Measurements from ENCODE around the gene RTEL1.

RTEL1 gene

GRCh38 chr20:63690003-63690897 is 32.1 kb downstream of the RTEL1 start:
- no peak overlapping the region for H3K27ac ChIP-seq (ENCODE audit: low read depth, low read length)
- H3K79me2 ChIP-seq (ENCODE audit: control insufficient read depth, low read length) = no peaks in the 10 kb centered on the region

DNA sequence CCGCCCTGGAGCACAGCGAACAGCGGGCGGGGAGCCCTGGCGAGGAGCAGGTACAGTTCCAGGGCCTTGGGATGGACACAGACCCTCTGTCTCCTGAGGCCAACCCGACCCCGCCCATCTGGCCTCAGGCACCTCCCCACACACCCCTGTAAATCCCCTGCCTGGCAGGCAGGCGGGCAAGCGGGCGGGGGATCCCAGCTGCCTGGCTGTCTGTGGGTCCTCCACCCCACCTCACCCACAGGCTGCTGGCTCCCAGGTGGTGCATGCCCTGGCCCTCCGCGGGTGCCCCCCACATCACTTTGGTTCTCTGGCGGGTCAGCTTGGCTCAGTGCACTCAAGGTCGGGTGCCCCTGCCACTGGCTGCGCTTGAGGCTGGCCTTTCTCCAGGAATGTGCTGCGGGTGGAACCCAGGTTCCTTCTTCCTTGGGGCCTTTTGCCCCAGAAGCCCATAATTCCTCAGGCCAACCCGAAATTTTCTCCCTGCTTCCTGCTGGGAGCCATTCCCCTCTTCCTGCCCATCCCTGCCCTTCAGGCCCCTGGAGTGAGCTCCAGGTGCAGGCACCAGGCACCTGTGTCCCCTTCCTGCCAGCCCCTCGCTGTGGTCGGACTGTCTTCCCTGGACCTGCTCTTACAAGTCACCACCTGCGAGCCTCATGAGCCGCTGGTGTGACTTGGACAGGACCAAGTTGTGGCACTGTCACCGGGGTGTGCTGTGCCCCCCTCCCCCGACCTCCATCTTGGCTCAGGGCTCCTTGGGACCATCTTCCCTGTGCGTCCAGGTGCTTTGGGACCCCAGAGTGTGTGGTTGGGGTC is 33.0 kb downstream of the RTEL1 start:
- H4K20me1 ChIP-seq (ENCODE audit: control insufficient read depth, insufficient read depth, low read depth, low read length) = no peaks in the 10 kb centered on the region
- H3K27ac ChIP-seq (ENCODE audit: low read depth, low read length) = no peak overlapping the region
- TF ChIP-seq CTCF (IDR thresholded peaks at IDR 0.05; ENCODE audit: low read depth, low read length, poor library complexity, severe bottlenecking) = no peak
- TF ChIP-seq EZH2phosphoT487 (IDR thresholded peaks at IDR 0.05; ENCODE audit: borderline replicate concordance, low read length) = no peak

More at GRCh38 chr20:63690003-63690897, 32.1 kb downstream of the RTEL1 start:
- Histone ChIP-seq H3K9me2 (replicated peaks; ENCODE audit: control insufficient read depth, low read length) (no peaks in the 10 kb centered on the region), H3K36me3 (ENCODE audit: control insufficient read depth, low read length) (peaks cover 12% of the 10 kb centered on the region), H3K4me2 (ENCODE audit: low read length) (no peak overlapping the region), H3K4me3 (ENCODE audit: low read length) (no peak overlapping the region), H3K4me1 (ENCODE audit: control insufficient read depth, low read length) (no peaks in the 10 kb centered on the region), H4K20me1 (ENCODE audit: control insufficient read depth, insufficient read depth, low read depth, low read length) (no peaks in the 10 kb centered on the region), H3K9me3 (ENCODE audit: control insufficient read depth, insufficient read depth, low read length) (no peaks in the 10 kb centered on the region), H3K27me3 (ENCODE audit: control insufficient read depth, low read length) (no peaks in the 10 kb centered on the region), H3F3A (ENCODE audit: control insufficient read depth, insufficient read depth) (no peaks in the 10 kb centered on the region)
- no peak for TF ChIP-seq CTCF (IDR thresholded peaks at IDR 0.05; ENCODE audit: low read depth, low read length, poor library complexity, severe bottlenecking)
- TF ChIP-seq EZH2phosphoT487 (IDR thresholded peaks at IDR 0.05; ENCODE audit: borderline replicate concordance, low read length) = no peak

DNA sequence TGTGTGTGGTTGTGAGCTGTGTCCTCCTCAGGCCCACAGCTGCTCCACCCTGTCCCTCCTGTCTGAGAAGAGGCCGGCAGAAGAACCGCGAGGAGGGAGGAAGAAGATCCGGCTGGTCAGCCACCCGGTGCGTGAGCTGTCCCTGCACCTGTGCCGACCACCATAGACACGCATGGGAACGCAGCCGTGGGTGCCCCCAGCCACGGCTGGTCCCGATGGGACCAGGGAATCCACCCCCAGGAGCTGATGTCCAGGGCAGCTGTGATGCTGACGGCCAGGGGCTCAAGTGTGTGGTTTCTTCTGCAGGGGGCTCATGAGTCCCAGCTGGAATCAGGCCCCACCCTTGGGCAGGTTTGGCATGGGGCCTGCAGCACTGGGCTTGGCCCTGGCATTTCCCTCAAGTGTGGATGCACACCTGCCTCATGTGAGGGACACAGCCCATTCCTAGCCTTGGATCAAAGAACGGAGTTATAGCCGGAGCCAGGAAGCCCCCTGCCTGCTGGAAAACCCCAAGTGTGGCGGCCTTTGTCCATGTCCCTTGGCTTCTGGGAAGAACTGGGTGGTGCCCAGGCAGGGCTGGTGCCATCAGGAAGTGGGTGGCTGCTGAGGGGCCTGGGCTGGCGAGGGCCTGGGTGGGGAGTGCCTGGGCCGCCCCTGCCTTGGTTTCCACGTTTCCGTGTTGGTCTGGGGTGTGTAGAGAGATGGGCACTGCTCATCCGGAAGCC is 33.8 kb downstream of the RTEL1 start:
- H3K4me1 ChIP-seq (ENCODE audit: control insufficient read depth, low read length) = no peaks in the 10 kb centered on the region

More for the DNA sequence above, 33.0 kb downstream of the RTEL1 start:
- Histone ChIP-seq H3K27me3 (ENCODE audit: control insufficient read depth, low read length) (no peaks in the 10 kb centered on the region), H3K4me2 (ENCODE audit: low read length) (no peak overlapping the region), H3K9me3 (ENCODE audit: control insufficient read depth, insufficient read depth, low read length) (no peaks in the 10 kb centered on the region), H3K4me1 (ENCODE audit: control insufficient read depth, low read length) (no peaks in the 10 kb centered on the region), H3K36me3 (ENCODE audit: control insufficient read depth, low read length) (peaks cover 12% of the 10 kb centered on the region), H3K79me2 (ENCODE audit: control insufficient read depth, low read length) (no peaks in the 10 kb centered on the region), H3F3A (ENCODE audit: control insufficient read depth, insufficient read depth) (no peaks in the 10 kb centered on the region), H3K9me2 (replicated peaks; ENCODE audit: control insufficient read depth, low read length) (no peaks in the 10 kb centered on the region), H3K4me3 (ENCODE audit: low read length) (no peak overlapping the region)

More for the DNA sequence above, 33.8 kb downstream of the RTEL1 start:
- TF ChIP-seq CTCF (IDR thresholded peaks at IDR 0.05; ENCODE audit: low read depth, low read length, poor library complexity, severe bottlenecking) = no peak
- no peak for TF ChIP-seq EZH2phosphoT487 (IDR thresholded peaks at IDR 0.05; ENCODE audit: borderline replicate concordance, low read length)
- Histone ChIP-seq H3K27me3 (ENCODE audit: control insufficient read depth, low read length) (no peaks in the 10 kb centered on the region), H3K27ac (ENCODE audit: low read depth, low read length) (no peak overlapping the region), H3K4me2 (ENCODE audit: low read length) (no peak overlapping the region), H3F3A (ENCODE audit: control insufficient read depth, insufficient read depth) (no peaks in the 10 kb centered on the region), H3K79me2 (ENCODE audit: control insufficient read depth, low read length) (no peaks in the 10 kb centered on the region), H4K20me1 (ENCODE audit: control insufficient read depth, insufficient read depth, low read depth, low read length) (no peaks in the 10 kb centered on the region), H3K9me2 (replicated peaks; ENCODE audit: control insufficient read depth, low read length) (no peaks in the 10 kb centered on the region), H3K9me3 (ENCODE audit: control insufficient read depth, insufficient read depth, low read length) (no peaks in the 10 kb centered on the region), H3K36me3 (ENCODE audit: control insufficient read depth, low read length) (peaks cover 12% of the 10 kb centered on the region), H3K4me3 (ENCODE audit: low read length) (no peak overlapping the region)

All from DOHH2 (cell line).